H1 (cell line): Measurements from ENCODE around the gene ZNF592. TPM values are rescaled to one million over a fixed set of nuclear protein-coding genes. Genes with fewer than 3 reads are reported as not detected.

Experiments used
- BACH1 ChIP-seq: IDR thresholded peaks from 2 replicates; pipeline ENCODE4 v1.6.1; 2012; ENCODE audit warnings: low read length, improper control_type of control experiment
- CHD2 ChIP-seq: IDR thresholded peaks from 2 replicates; pipeline ENCODE4 v1.6.1; 2012; ENCODE audit warnings: low read length, improper control_type of control experiment
- HDAC6 ChIP-seq: IDR thresholded peaks from one replicate; pipeline ENCODE4 v1.7.1; 2012; ENCODE audit warnings: low read depth, mild to moderate bottlenecking, inconsistent platforms, low read length, moderate library complexity
- POLR2A ChIP-seq, 2 experiments: IDR thresholded peaks; 1 replicate in 1 of 2; 2 replicates in 1 of 2; pipeline ENCODE4 v1.6.1; 2011; ENCODE audit warnings: low read depth in 2 of 2, low read length in 2 of 2, mild to moderate bottlenecking in 2 of 2; ENCODE audit errors: control extremely low read depth in 1 of 2
- POU5F1 ChIP-seq: IDR thresholded peaks from 2 replicates; pipeline ENCODE4 v1.6.1; 2011; ENCODE audit warnings: low read depth, mild to moderate bottlenecking, low read length, moderate library complexity
- TEAD4 ChIP-seq: IDR thresholded peaks from 2 replicates; pipeline ENCODE4 v1.6.1; 2012; ENCODE audit warnings: low read depth, low read length, inconsistent platforms, mixed read lengths
- polyA plus RNA-seq, 7 experiments: library from polyadenylated mRNA; depleted of rRNA in 3 of 7; stranded (reverse) in 5 of 7; unstranded in 2 of 7; fragments of >200 nt in 5 of 7; fragments of 200-250 nt in 2 of 7; gene quantifications; 1 replicate in 5 of 7; 2 replicates in 1 of 7; 4 replicates in 1 of 7; pipeline versions ENCODE4 v1.2.1 to v1.2.3, GENCODE V29; 2011 to 2013; ENCODE audit warnings: missing spikeins in 2 of 7, mixed read lengths in 2 of 7
- total RNA-seq: library from RNA; stranded (reverse); fragmentation: NEBNext Ultra II Directional; extraction: Animal tissue kit (Norgen Biotek cat#: 25700); gene quantifications from 2 replicates; pipeline ENCODE4 v1.2.1, GENCODE V29; 2021
- TF ChIP-seq, protein P1 (sequence below): fragments of 300-600 bp; sonication (generic); IDR thresholded peaks from 2 replicates; pipeline ENCODE4 v1.7.1; 2012; ENCODE audit warnings: low read length, moderate library complexity, mild to moderate bottlenecking, inconsistent platforms; ENCODE audit not compliant: insufficient replicate concordance
- TF ChIP-seq, protein P2 (sequence below): IDR thresholded peaks from 2 replicates; pipeline ENCODE4 v1.6.1; 2011; ENCODE audit warnings: low read depth, mild to moderate bottlenecking, low read length; ENCODE audit not compliant: insufficient read depth
- TF ChIP-seq, protein P3 (sequence below): IDR thresholded peaks from 2 replicates; pipeline ENCODE4 v1.6.1; 2011; ENCODE audit warnings: low read length, improper control_type of control experiment

The ZNF592 gene
- total and polyA plus RNA-seq, 2 of the 8 experiments (the other 6 are each of a cell fraction or from before 2014, with no cell fraction given): 14.2 to 33.0 TPM

DNA sequence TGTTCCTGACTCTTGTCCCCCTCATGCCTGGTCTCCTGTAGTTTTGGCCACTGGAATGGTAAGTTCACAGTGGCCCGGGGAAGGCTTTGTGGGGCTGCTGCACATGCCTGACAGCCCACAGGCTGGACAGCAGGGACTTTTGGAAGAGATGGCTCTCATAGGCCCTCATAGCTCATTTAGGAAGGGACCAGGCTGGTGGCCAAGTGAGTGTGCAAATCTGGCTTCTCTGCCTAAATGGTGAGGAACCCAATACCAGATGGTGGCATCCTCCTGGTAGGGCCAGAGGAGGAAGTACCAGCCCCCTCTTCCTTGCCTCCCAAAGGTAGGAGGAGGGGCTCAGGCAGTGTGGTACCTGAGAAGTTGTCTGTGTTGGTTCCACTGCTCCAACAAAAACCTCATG, 94.4 kb downstream of the ZNF592 start (continued):
- TF ChIP-seq, protein P1, sequence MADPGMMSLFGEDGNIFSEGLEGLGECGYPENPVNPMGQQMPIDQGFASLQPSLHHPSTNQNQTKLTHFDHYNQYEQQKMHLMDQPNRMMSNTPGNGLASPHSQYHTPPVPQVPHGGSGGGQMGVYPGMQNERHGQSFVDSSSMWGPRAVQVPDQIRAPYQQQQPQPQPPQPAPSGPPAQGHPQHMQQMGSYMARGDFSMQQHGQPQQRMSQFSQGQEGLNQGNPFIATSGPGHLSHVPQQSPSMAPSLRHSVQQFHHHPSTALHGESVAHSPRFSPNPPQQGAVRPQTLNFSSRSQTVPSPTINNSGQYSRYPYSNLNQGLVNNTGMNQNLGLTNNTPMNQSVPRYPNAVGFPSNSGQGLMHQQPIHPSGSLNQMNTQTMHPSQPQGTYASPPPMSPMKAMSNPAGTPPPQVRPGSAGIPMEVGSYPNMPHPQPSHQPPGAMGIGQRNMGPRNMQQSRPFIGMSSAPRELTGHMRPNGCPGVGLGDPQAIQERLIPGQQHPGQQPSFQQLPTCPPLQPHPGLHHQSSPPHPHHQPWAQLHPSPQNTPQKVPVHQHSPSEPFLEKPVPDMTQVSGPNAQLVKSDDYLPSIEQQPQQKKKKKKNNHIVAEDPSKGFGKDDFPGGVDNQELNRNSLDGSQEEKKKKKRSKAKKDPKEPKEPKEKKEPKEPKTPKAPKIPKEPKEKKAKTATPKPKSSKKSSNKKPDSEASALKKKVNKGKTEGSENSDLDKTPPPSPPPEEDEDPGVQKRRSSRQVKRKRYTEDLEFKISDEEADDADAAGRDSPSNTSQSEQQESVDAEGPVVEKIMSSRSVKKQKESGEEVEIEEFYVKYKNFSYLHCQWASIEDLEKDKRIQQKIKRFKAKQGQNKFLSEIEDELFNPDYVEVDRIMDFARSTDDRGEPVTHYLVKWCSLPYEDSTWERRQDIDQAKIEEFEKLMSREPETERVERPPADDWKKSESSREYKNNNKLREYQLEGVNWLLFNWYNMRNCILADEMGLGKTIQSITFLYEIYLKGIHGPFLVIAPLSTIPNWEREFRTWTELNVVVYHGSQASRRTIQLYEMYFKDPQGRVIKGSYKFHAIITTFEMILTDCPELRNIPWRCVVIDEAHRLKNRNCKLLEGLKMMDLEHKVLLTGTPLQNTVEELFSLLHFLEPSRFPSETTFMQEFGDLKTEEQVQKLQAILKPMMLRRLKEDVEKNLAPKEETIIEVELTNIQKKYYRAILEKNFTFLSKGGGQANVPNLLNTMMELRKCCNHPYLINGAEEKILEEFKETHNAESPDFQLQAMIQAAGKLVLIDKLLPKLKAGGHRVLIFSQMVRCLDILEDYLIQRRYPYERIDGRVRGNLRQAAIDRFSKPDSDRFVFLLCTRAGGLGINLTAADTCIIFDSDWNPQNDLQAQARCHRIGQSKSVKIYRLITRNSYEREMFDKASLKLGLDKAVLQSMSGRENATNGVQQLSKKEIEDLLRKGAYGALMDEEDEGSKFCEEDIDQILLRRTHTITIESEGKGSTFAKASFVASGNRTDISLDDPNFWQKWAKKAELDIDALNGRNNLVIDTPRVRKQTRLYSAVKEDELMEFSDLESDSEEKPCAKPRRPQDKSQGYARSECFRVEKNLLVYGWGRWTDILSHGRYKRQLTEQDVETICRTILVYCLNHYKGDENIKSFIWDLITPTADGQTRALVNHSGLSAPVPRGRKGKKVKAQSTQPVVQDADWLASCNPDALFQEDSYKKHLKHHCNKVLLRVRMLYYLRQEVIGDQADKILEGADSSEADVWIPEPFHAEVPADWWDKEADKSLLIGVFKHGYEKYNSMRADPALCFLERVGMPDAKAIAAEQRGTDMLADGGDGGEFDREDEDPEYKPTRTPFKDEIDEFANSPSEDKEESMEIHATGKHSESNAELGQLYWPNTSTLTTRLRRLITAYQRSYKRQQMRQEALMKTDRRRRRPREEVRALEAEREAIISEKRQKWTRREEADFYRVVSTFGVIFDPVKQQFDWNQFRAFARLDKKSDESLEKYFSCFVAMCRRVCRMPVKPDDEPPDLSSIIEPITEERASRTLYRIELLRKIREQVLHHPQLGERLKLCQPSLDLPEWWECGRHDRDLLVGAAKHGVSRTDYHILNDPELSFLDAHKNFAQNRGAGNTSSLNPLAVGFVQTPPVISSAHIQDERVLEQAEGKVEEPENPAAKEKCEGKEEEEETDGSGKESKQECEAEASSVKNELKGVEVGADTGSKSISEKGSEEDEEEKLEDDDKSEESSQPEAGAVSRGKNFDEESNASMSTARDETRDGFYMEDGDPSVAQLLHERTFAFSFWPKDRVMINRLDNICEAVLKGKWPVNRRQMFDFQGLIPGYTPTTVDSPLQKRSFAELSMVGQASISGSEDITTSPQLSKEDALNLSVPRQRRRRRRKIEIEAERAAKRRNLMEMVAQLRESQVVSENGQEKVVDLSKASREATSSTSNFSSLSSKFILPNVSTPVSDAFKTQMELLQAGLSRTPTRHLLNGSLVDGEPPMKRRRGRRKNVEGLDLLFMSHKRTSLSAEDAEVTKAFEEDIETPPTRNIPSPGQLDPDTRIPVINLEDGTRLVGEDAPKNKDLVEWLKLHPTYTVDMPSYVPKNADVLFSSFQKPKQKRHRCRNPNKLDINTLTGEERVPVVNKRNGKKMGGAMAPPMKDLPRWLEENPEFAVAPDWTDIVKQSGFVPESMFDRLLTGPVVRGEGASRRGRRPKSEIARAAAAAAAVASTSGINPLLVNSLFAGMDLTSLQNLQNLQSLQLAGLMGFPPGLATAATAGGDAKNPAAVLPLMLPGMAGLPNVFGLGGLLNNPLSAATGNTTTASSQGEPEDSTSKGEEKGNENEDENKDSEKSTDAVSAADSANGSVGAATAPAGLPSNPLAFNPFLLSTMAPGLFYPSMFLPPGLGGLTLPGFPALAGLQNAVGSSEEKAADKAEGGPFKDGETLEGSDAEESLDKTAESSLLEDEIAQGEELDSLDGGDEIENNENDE: no peak
- no peak for TF ChIP-seq POU5F1
- no peak for TF ChIP-seq HDAC6
- TF ChIP-seq TEAD4: no peak
- TF ChIP-seq POLR2A (IDR thresholded peaks at IDR 0.05; ENCODE audit: control extremely low read depth in 1 of 2, low read depth in 2 of 2, low read length in 2 of 2): no peak
- TF ChIP-seq CHD2: no peak
- TF ChIP-seq, protein P2, sequence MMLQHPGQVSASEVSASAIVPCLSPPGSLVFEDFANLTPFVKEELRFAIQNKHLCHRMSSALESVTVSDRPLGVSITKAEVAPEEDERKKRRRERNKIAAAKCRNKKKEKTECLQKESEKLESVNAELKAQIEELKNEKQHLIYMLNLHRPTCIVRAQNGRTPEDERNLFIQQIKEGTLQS: no peak
- TF ChIP-seq, protein P3, sequence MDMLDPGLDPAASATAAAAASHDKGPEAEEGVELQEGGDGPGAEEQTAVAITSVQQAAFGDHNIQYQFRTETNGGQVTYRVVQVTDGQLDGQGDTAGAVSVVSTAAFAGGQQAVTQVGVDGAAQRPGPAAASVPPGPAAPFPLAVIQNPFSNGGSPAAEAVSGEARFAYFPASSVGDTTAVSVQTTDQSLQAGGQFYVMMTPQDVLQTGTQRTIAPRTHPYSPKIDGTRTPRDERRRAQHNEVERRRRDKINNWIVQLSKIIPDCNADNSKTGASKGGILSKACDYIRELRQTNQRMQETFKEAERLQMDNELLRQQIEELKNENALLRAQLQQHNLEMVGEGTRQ: no peak
- no peak for TF ChIP-seq BACH1
